Endothelial cell of umbilical vein (primary cell): ENCODE results near the gene ASB13.

ENCODE experiments used
- EZH2 ChIP-seq: IDR thresholded peaks from 2 replicates; pipeline ENCODE4 v1.6.1; 2012; ENCODE audit warnings: borderline replicate concordance, low read depth, mild to moderate bottlenecking, moderate library complexity, low read length, inconsistent platforms; ENCODE audit not compliant: severe bottlenecking
- GATA2 ChIP-seq: IDR thresholded peaks from 2 replicates; pipeline ENCODE4 v1.7.0; 2011; ENCODE audit warnings: low read depth, mild to moderate bottlenecking, moderate library complexity, mixed read lengths, low read length; ENCODE audit not compliant: insufficient read length, insufficient read depth
- JUN ChIP-seq: IDR thresholded peaks from 2 replicates; pipeline ENCODE4 v1.6.1; 2011; ENCODE audit warnings: borderline replicate concordance, low read depth; ENCODE audit not compliant: insufficient read length, insufficient read depth
- MYC ChIP-seq: IDR thresholded peaks from one replicate; pipeline ENCODE4 v1.6.1; 2011; ENCODE audit warnings: mild to moderate bottlenecking, low read depth, low read length
- POLR2A ChIP-seq: IDR thresholded peaks from 2 replicates; pipeline ENCODE4 v1.6.1; 2012; ENCODE audit warnings: low read depth, mild to moderate bottlenecking, control low read depth, low read length
- POLR2AphosphoS5 ChIP-seq: IDR thresholded peaks from 2 replicates; pipeline ENCODE4 v1.6.1; 2012; ENCODE audit warnings: low read depth, mild to moderate bottlenecking, control low read depth, low read length, moderate library complexity; ENCODE audit not compliant: insufficient read depth
- TF ChIP-seq, protein P1 (sequence below), 2 donors: IDR thresholded peaks; 1 replicate in 1 of 2; 2 replicates in 1 of 2; pipeline ENCODE4 v1.5.1; 2011; ENCODE audit warnings: low read length in 2 of 2, mild to moderate bottlenecking in 2 of 2, moderate library complexity in 2 of 2, control low read depth in 1 of 2, inconsistent platforms in 1 of 2, low read depth in 1 of 2; ENCODE audit not compliant: insufficient read depth in 1 of 2; ENCODE audit errors: extremely low read depth in 1 of 2
- TF ChIP-seq, protein P2 (sequence below): IDR thresholded peaks from 2 replicates; pipeline ENCODE4 v1.6.1; 2011; ENCODE audit not compliant: insufficient read depth, insufficient read length

DNA sequence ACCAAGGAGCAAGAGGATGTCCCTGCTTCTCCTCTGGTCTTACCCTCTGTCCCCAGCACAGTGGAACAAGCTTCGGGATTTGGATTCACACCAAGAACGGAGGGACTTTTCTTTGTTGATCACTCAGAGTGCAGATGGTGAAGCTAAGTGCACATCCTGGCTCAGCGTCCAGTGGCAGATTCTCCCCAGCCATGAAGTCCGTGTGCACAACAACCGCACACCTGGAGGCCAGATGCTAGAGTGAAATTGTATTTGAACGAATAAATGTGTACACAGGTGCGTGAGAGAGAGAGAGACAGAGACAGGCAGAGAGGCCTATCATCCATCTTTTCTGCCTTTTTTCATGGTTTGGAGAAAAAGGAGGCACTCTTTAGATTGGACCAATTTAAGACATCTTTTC is 31.5 kb downstream of the ASB13 start:
- TF ChIP-seq, protein P1, sequence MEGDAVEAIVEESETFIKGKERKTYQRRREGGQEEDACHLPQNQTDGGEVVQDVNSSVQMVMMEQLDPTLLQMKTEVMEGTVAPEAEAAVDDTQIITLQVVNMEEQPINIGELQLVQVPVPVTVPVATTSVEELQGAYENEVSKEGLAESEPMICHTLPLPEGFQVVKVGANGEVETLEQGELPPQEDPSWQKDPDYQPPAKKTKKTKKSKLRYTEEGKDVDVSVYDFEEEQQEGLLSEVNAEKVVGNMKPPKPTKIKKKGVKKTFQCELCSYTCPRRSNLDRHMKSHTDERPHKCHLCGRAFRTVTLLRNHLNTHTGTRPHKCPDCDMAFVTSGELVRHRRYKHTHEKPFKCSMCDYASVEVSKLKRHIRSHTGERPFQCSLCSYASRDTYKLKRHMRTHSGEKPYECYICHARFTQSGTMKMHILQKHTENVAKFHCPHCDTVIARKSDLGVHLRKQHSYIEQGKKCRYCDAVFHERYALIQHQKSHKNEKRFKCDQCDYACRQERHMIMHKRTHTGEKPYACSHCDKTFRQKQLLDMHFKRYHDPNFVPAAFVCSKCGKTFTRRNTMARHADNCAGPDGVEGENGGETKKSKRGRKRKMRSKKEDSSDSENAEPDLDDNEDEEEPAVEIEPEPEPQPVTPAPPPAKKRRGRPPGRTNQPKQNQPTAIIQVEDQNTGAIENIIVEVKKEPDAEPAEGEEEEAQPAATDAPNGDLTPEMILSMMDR (IDR thresholded peaks at IDR 0.05; ENCODE audit: extremely low read depth in 1 of 2, insufficient read depth in 1 of 2, low read depth in 1 of 2, low read length in 2 of 2): no peak
- TF ChIP-seq POLR2A: no peak
- TF ChIP-seq MYC: no peak
- no peak for TF ChIP-seq EZH2
- TF ChIP-seq POLR2AphosphoS5: no peak
- TF ChIP-seq JUN: no peak
- TF ChIP-seq, protein P2, sequence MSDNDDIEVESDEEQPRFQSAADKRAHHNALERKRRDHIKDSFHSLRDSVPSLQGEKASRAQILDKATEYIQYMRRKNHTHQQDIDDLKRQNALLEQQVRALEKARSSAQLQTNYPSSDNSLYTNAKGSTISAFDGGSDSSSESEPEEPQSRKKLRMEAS: no peak
- TF ChIP-seq GATA2: no peak
